Nephron (organoid): ENCODE data around the gene PSD.

Experiments
- H3K27ac Mint-ChIP-seq, 3 experiments: 2 replicates each; pipeline ENCODE4 v1.8.0; 2020; ENCODE audit warnings: mixed read lengths in 3 of 3, mild to moderate bottlenecking in 2 of 3, moderate library complexity in 1 of 3
- H3K27me3 Mint-ChIP-seq: 2 replicates; pipeline ENCODE4 v1.8.0; 2021; ENCODE audit warnings: low read depth, mild to moderate bottlenecking, moderate library complexity, mixed read lengths
- H3K36me3 Mint-ChIP-seq: 2 replicates; pipeline ENCODE4 v1.8.0; 2020; ENCODE audit warnings: low read depth, mixed read lengths
- H3K4me1 Mint-ChIP-seq: 2 replicates; pipeline ENCODE4 v1.8.0; 2020; ENCODE audit warnings: mixed read lengths
- H3K4me3 Mint-ChIP-seq, 3 experiments: 2 replicates each; pipeline ENCODE4 v1.8.0; 2020; ENCODE audit warnings: mild to moderate bottlenecking in 3 of 3, mixed read lengths in 3 of 3, moderate library complexity in 2 of 3
- H3K9me3 Mint-ChIP-seq: 2 replicates; pipeline ENCODE4 v1.8.0; 2020; ENCODE audit warnings: mixed read lengths
- CTCF ChIP-seq, 3 experiments: fragments of 200-600 bp; sonication (generic); IDR thresholded peaks; one replicate each; pipeline ENCODE4 v1.5.0; 2021; ENCODE audit warnings: antibody characterized with exemption in 3 of 3; ENCODE audit not compliant: unreplicated experiment in 3 of 3

Gene PSD

DNA sequence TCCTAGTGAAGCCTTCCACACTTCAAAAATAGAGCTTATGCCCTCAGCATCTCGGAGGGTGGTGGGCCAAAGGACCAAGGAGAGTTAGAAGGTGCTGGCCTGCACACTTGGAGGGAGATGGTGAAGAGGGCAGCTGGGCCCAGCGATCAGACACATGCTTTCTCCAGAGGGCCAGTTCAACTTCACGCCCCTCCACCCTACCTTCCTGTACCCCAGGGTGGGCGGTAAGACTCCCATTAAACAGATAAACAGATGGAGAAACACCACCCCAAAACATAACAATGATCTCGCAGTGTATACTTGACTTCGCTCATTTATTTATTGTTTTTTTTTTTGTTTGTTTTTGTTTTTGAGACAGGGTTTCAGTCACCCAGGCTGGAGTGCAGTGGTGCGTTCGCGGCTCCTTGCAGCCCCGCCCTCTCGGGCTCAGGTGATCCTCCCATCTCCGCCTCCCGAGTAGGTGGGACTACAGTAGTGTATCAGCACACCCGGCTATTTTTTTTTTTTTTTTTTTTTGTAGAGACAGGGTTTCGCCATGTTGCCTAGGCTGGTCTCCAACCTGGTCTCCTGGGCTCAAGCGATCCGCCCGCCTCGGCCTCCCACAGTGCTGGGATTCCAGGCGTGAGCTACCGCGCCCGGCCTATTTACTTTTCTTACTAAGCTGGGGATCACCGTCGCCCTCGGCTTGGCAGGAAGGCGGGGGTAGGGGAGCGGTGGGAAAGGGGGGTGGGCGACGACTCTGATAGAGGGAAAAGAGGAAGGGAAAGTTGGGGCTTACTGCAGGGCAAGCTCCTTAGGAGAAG lies 30.9 kb upstream of the PSD start:
- H3K36me3 Mint-ChIP-seq = peaks cover 5% of the 10 kb centered on the region
- peak overlapping the region; percentile 58 to 77 (median 73) for H3K27ac Mint-ChIP-seq
- no peaks in the 10 kb centered on the region for H3K27me3 Mint-ChIP-seq
- H3K4me1 Mint-ChIP-seq = peaks cover 7% of the 10 kb centered on the region
- TF ChIP-seq CTCF (IDR thresholded peaks at IDR 0.05; ENCODE audit: unreplicated experiment in 3 of 3) = no peak
- no peaks in the 10 kb centered on the region for H3K9me3 Mint-ChIP-seq
- H3K4me3 Mint-ChIP-seq = peak overlapping the region; percentile 94 to 95 (median 94)

- Mint-ChIP-seq H3K27me3 (no peaks in the 10 kb centered on the region), H3K27ac (no peak overlapping the region), H3K4me3 (no peak overlapping the region), H3K9me3 (no peaks in the 10 kb centered on the region), H3K36me3 (no peaks in the 10 kb centered on the region), H3K4me1 (peaks cover 7% of the 10 kb centered on the region)
- no peak for TF ChIP-seq CTCF (IDR thresholded peaks at IDR 0.05; ENCODE audit: unreplicated experiment in 3 of 3)
Observed at GRCh38 chr10:102444851-102445250, 26.3 kb upstream of the PSD start.

- peaks cover 25% of the 10 kb centered on the region for H3K4me1 Mint-ChIP-seq
- H3K27me3 Mint-ChIP-seq = peaks cover 6% of the 10 kb centered on the region
- no peaks in the 10 kb centered on the region for H3K9me3 Mint-ChIP-seq
- no peaks in the 10 kb centered on the region for H3K36me3 Mint-ChIP-seq
- TF ChIP-seq CTCF (IDR thresholded peaks at IDR 0.05; ENCODE audit: unreplicated experiment in 3 of 3) = no peak
- peak overlapping the region in 1 of 3 experiments; percentile 7 for H3K27ac Mint-ChIP-seq
- H3K4me3 Mint-ChIP-seq = no peak overlapping the region
Observed at GRCh38 chr10:102438374-102438773, 19.8 kb upstream of the PSD start.

DNA sequence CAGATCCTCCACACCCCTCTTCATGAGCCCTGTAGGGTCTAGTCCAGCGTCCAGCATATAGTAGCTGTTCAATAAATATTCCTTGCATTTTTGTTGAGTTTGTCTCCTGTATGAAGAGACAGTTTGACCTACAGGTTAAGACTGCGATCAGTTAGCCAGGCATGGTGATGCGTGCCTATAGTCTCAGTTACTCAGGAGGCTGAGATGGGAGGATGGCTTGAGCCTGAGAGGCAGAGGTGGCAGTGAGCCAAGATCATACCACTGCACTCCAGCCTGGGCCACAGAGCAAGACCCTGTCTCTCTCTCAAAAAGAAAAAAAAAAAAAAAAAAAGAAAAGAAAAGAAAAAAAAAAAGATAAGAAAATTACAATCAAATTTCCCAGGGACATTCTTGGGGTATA lies 18.9 kb upstream of the PSD start:
- peak overlapping the region; percentile 29 to 68 (median 59) for H3K4me3 Mint-ChIP-seq
- H3K27me3 Mint-ChIP-seq = peaks cover 6% of the 10 kb centered on the region
- H3K9me3 Mint-ChIP-seq = no peaks in the 10 kb centered on the region
- no peaks in the 10 kb centered on the region for H3K36me3 Mint-ChIP-seq
- TF ChIP-seq CTCF (IDR thresholded peaks at IDR 0.05; ENCODE audit: unreplicated experiment in 3 of 3) = no peak
- H3K27ac Mint-ChIP-seq = peak overlapping the region; percentile 7 to 42 (median 33)
- H3K4me1 Mint-ChIP-seq = peaks cover 28% of the 10 kb centered on the region

DNA sequence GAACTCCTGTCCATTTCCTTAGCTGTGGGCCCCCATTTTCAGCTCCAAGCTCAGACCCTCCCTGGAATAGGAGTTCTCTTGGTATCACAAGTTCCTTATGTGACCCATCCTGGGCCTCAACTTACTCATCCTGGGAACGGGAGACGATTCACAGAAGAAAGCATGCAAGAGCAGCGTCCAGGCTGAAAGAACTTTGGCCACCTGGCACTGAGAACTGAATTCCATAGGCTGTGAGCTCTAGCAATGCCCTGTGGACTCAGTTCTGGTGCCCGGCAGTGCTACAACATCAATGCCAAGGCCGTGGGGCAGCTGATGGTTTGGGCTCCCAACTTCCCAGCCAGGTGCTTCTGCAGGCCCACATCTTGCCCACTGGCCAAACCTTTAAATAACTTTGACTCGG lies 17.7 kb upstream of the PSD start:
- no peak for TF ChIP-seq CTCF (IDR thresholded peaks at IDR 0.05; ENCODE audit: unreplicated experiment in 3 of 3)
- Mint-ChIP-seq H3K36me3 (no peaks in the 10 kb centered on the region), H3K4me3 (peak overlapping the region; percentile 69 to 77 (median 71)), H3K27ac (peak overlapping the region; percentile 86 to 93 (median 93)), H3K4me1 (peaks cover 35% of the 10 kb centered on the region), H3K27me3 (peaks cover 6% of the 10 kb centered on the region), H3K9me3 (no peaks in the 10 kb centered on the region)
